Measurements from ENCODE around the gene GFI1B.
"Not testable (repeated sequence)": the region's sequence is repeated elsewhere in the genome, so short reads cannot be mapped to it uniquely, and the experiment has no call there.

GFI1B gene

GRCh38 chr9:133026426-133026825, 47.9 kb downstream of the GFI1B start:
- DNase-seq: no peak

DNA sequence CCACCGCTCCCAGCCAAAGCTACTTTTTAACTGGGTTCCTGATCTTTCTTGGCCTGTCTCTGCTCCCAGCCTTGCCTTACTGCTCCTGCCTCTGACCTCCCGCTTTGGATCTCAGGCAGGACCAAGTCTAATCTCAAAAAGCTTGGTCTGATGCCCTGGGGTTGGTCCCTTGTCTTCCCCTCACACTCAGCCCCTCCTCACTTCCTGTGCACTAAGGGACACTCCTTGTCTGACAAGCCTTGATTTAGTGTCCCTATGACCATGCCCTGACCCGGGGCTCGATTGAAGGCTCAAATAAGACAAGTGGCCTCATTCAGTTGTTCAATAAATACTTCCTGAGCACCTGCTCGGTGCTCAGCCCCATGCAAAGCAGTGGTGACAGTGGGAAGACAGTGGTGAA, 48.6 kb downstream of the GFI1B start:
- DNase-seq: no peak

GRCh38 chr9:133028221-133028620, 49.7 kb downstream of the GFI1B start:
- DNase-seq: no peak

GRCh38 chr9:133029994-133030316, 51.5 kb downstream of the GFI1B start:
- no peak for DNase-seq

GRCh38 chr9:133030317-133031129, 52.0 kb downstream of the GFI1B start, which contains the start of gene GTF3C5:
Gene GTF3C5, plus strand, starts transcription at chr9:133030997. Its CDS starts 15 bp downstream, at chr9:133031012.
- peak; percentile 95 for DNase-seq

GRCh38 chr9:133031130-133031422, 52.6 kb downstream of the GFI1B start:
- no peak for DNase-seq

DNA sequence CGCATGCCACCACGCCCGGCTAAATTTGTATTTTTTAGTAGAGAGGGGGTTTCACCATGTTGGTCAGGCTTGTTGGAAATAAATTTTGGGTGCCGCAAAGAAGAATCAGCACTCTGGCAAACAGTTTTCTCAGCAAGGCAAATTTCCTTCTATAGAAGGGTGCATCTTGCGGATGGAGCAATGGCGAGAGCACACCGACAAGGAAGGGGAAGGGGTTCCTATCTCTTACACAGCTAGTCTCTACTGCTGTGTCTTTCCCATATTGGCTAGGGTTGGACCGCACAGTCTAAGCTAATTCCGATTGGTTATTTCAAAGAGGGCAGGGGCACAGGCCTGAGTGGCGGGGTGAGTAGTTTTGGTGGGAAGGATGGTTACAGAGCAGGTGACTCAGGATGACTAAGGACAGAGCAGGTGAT, 53.0 kb downstream of the GFI1B start:
- DNase-seq: no peak

DNA sequence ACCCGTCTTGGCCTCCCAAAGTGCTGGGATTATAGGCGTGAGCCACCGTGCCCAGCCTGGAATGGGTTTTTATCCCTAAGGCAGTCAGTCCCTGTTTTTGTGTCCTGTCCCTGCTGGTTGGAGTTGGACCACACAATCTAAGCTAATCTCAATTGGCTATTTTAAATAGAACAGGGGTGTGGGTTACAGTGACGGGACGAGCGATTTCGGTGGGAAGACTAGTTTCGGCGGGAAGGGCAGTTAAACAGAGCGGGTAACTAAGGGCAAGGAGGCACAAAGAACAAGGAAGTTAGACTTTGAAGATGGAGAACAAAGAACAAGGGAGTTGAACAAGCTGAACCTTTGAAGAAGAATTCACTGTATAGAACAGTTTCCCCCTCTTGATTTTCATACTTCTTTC, 53.7 kb downstream of the GFI1B start:
- no peak for DNase-seq

DNA sequence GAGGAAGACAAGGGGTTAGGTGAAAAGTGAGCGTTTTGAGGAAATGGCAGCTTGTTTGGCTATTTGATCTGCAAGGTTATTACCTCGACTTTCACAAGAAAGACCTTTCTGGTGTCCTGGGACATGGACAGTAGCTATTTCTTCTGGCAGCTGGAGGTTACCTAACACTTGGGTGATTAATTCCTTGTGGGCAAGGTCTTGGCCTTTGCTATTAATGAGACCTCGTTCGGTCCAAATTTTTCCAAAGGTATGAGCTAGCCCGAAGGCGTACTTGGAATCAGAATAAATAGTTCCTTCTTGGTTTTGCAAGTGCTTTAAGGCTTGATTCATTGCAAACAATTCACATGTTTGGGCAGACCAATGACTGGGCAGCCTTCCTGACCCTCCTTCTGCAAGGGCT, 57.2 kb downstream of the GFI1B start:
- no peak for DNase-seq

- no peak for DNase-seq
These were observed 59.5 kb downstream of the GFI1B start for GRCh38 chr9:133037775-133038515.

- DNase-seq: not testable (repeated sequence)
These were observed 62.5 kb downstream of the GFI1B start for GRCh38 chr9:133040892-133041479.
